ENCODE measurements around the gene C1QTNF5. TPM values are rescaled to one million over a fixed set of nuclear protein-coding genes. Genes with fewer than 3 reads are reported as not detected.

Gene C1QTNF5
- polyA plus RNA-seq, 6 donors from 2014 or later, result not detected

DNA sequence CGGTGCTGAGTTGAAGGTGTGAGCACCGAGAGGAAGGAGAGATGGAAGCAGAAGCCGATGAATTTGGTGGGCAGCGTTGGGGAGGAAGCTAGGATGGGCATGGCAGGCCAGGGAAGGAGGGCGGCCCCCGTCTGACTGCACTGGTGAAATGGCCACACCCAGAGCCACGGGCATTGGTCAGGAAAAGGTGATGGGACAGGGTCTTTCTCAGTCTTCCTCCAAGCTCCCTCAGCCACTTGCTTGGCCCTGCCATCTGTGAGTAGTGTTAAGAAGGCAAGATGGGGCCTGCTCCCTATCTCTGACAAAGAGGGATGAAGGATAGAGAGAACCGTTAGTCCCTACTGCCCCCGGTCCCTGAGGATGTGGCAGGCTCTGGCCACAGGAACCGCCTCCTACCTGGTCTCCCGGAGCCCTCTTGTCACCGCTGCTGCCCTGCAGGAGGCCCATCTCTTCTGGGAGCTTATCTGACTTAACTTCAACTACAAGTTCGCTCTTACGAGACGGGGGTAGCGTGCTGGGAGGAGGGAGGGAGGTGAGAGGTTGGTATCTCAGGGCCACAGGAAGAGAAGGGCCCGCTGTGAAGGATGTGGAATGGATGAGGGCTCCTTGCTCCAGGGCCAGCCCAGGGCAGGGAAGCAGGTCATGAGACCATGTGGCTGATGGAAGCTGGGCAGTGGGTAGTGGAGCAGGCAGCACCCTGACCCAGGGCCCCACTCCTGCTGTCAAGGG lies 30.6 kb downstream of the C1QTNF5 start:
- Mint-ChIP-seq H3K9me3 (no peaks in the 10 kb centered on the region), H3K4me1 (peaks cover 5 to 9% (median 7%) of the 10 kb centered on the region in 3 donors), H3K27ac (no peak overlapping the region), H3K4me3 (peak overlapping the region in 1 of 8 donors; percentile 34), H3K27me3 (peaks cover 3 to 19% (median 14%) of the 10 kb centered on the region in 3 donors), H3K36me3 (peaks cover 0 to 4% of the 10 kb centered on the region in 2 donors)
- ATAC-seq (ENCODE audit: low read depth in 2 of 2) (no peak), DNase-seq (no peak)

DNA sequence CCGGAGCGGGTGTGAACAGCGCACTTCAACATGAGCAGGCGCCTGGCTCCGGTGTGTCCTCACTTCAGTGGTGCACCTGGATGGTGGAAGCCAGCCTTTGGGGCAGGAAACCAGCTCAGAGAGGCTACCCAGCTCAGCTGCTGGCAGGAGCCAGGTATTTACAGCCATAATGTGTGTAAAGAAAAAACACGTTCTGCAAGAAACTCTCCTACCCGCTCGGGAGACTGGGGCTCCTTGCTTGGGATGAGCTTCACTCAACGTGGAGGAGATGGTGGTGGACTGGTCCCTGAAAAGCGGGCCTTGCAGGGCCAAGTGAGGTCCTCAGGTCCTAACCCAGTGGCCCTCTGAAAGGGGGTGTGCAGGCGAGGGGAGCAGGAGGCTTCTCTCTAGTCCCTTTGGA lies 31.3 kb downstream of the C1QTNF5 start:
- Mint-ChIP-seq H3K27me3 (peaks cover 0 to 12% (median 7%) of the 10 kb centered on the region in 3 donors), H3K9me3 (no peaks in the 10 kb centered on the region), H3K4me3 (peak overlapping the region in 1 of 8 donors; percentile 34), H3K4me1 (peaks cover 2 to 4% (median 4%) of the 10 kb centered on the region in 3 donors), H3K36me3 (peaks cover 0 to 8% of the 10 kb centered on the region in 2 donors), H3K27ac (no peak overlapping the region)
- ATAC-seq (ENCODE audit: low read depth in 2 of 2) (no peak), DNase-seq (no peak)

DNA sequence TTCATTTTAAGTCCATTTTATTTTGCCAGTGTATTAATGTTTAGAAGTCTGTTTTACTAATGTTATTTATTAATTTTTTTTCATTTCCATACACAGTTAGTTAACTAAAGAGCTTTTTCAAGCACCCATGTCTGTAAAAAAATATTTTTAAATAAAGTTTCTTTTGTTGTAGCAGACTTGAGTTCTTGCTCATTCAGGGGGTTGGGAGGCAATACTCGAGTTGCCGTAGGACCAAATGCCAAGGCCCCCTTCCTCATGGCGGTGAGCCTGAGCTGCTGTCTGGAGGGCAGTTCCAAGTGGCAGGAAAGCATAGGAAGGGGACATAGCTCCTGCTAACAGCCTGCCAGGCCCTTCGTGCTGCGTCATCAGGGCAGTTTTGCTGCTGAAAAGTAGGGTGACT lies 32.7 kb downstream of the C1QTNF5 start:
- Mint-ChIP-seq H3K4me1 (peaks cover 0 to 4% (median 0%) of the 10 kb centered on the region in 3 donors), H3K36me3 (peaks cover 12 to 22% of the 10 kb centered on the region in 2 donors), H3K4me3 (no peak overlapping the region), H3K27ac (no peak overlapping the region), H3K27me3 (peaks cover 0 to 7% (median 7%) of the 10 kb centered on the region in 3 donors), H3K9me3 (no peaks in the 10 kb centered on the region)
- no peak for DNase-seq
- ATAC-seq (ENCODE audit: low read depth in 2 of 2), result no peak

DNA sequence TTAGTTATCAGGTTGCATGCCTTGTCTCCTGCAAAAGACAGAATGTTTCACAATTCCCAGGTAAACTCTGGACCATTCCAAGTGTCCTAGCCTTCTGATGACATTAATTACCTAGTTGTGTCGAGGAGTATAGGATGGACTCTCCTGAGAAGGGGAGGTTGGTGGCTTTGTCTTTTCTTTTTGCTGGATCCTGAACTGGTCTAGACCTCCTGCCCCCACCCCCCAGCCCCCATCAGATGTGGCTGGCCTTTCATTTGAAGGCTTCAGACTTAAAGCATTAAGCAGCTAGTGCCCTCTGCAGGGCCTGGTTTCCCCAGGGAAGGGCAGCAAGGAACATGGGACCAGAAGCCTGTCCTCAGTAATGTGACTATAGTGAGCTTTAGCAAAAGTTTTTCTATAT lies 33.5 kb downstream of the C1QTNF5 start:
- Mint-ChIP-seq H3K4me3 (no peak overlapping the region), H3K27ac (no peak overlapping the region), H3K36me3 (peaks cover 19 to 26% of the 10 kb centered on the region in 2 donors), H3K27me3 (peaks cover 0 to 2% (median 1%) of the 10 kb centered on the region in 3 donors), H3K4me1 (peaks cover 0 to 4% (median 0%) of the 10 kb centered on the region in 3 donors), H3K9me3 (no peaks in the 10 kb centered on the region)
- DNase-seq, result no peak
- no peak for ATAC-seq (ENCODE audit: low read depth in 2 of 2)

DNA sequence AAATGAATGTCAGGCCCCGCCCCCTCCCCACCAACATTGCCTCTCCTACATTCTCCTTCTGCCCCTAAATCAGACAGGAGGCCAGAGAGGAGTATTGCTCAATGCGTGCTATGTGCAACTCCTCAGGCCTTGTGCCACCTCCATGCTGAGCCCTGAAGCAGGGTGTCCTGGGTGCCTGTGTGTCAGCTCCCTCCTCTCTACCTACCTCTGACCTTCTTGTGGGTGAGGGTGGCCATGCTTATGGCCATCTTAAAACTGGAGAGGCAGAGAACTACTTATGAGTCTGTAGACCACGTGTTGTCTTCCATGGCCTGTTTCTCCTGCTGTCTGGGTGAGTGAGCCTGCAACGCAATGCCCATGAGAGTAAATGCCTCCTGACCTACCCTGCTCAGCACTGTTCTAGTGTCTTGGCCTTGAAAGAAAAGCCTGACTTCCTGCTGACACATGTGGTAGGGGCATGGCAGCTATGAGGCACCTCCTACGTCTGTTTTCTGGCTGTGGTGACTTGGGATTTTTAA lies 34.3 kb downstream of the C1QTNF5 start:
- DNase-seq, result no peak
- H3K4me1 Mint-ChIP-seq, result peaks cover 0 to 4% (median 0%) of the 10 kb centered on the region in 3 donors
- peaks cover 24 to 26% of the 10 kb centered on the region in 2 donors for H3K36me3 Mint-ChIP-seq
- ATAC-seq (ENCODE audit: low read depth in 2 of 2), result no peak
- H3K27me3 Mint-ChIP-seq, result no peaks in the 10 kb centered on the region
- no peak overlapping the region for H3K4me3 Mint-ChIP-seq
- H3K27ac Mint-ChIP-seq, result peak overlapping the region in 2 of 6 donors; percentile 31 to 96
- no peaks in the 10 kb centered on the region for H3K9me3 Mint-ChIP-seq

DNA sequence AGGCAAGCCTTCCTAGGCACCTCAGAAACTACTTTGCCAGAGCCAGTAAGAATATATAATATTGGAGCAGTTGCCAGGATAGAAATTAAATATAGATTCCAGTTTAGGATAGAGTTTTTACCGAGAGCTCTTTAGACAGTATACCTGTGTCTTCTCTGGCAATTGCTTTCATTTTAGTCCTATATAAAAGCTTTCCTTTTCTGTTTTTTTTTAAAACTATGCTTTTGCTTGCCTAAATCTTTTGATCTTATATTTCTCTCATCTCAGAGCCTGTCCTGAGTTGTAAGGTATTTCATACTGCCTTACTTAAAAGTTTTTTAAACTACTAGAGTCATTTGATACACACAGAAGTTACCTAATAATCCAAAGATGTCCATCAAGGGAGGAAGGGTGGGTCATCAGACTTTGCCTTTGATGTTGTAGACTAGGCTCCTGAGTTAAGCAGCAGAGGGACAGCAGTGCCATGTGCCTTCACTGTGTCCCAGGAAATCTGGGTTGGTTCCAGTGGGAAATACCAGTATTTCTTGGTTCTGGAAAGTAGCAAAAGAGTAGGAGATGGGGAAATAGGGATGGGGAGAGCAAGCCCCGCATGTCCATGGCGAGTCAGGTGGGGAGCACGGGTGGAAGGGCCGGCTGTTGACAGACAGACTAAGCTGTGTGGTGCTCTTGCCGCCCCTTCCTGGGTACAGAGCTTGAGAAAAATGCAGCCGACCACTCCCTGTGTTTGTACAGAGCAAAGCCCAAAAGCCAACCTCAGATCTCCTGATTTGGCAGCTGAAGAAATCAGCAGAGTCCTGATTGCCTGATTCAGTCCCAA lies 34.9 kb downstream of the C1QTNF5 start:
- peaks cover 0 to 4% (median 0%) of the 10 kb centered on the region in 3 donors for H3K4me1 Mint-ChIP-seq
- peak overlapping the region in 2 of 6 donors; percentile 39 to 90 for H3K27ac Mint-ChIP-seq
- ATAC-seq (ENCODE audit: low read depth in 2 of 2) (no peak), DNase-seq (no peak)
- no peaks in the 10 kb centered on the region for H3K9me3 Mint-ChIP-seq
- no peaks in the 10 kb centered on the region for H3K27me3 Mint-ChIP-seq
- no peak overlapping the region for H3K4me3 Mint-ChIP-seq
- peaks cover 31 to 33% of the 10 kb centered on the region in 2 donors for H3K36me3 Mint-ChIP-seq

DNA sequence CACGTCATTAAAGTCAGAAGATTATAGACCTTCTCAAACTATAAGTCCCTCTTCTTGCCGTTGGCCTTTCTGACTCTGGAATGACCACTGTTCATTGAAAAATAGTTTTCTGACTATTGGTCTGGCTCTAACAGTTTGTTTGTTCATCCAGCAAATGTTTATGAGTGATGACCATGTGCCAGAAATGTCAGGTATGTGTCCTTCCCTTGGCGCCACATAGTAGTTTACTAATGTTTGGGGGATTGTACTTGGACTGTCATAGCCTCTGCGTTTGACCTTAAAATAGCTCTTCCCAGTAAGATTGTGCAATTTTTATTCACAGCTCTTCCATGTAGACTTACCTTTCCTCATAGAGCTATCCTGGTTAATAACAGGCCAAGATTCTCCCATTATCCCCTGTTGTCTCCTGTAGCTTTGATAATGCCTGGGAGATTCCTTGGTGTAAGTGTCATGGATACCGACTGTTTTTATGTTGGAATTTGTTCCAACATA lies 37.4 kb downstream of the C1QTNF5 start:
- Mint-ChIP-seq H3K9me3 (no peaks in the 10 kb centered on the region), H3K27ac (peak overlapping the region in 2 of 6 donors; percentile 35 to 64), H3K27me3 (no peaks in the 10 kb centered on the region), H3K4me1 (peaks cover 0 to 4% (median 0%) of the 10 kb centered on the region in 3 donors), H3K36me3 (peaks cover 45% of the 10 kb centered on the region in 2 donors), H3K4me3 (no peak overlapping the region)
- DNase-seq (no peak), ATAC-seq (ENCODE audit: low read depth in 2 of 2) (no peak)

DNA sequence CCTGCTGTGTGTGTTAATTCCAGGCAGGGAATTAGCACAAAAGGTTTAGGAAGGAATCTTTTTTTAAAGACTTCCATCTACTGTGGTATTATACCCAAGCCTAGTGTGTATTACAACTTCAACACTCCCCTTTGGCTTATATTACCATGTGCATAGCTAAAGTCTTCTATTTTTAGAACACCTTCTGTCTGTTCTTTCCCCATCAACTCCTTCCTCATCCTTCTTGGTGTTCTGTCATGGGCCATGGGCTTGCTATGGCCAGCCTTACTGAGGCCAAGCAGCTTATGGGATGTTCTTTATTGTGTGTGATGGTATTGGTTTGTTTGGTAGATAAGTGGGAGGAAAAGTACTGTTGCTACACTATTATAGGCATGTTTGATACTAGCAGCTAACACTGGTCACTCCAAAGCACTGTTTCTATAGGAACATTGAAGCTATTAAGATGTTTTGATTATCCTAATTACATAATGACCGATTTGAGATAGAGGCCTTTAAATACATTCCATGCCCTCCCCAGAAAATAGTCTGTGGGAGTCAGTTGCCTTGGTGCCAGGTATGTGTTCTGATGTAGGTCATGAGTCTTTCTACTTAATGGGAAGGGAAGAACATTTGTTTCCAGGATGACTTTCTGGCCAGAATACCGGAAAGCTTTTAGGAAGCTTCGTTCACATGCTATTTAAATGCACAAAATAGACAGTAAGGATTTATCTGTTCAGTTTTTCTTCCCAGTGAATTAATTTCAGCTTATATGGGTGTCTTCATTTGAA lies 40.3 kb downstream of the C1QTNF5 start:
- Mint-ChIP-seq H3K9me3 (no peaks in the 10 kb centered on the region), H3K27ac (no peak overlapping the region), H3K27me3 (no peaks in the 10 kb centered on the region), H3K4me1 (peaks cover 0 to 4% (median 0%) of the 10 kb centered on the region in 3 donors), H3K4me3 (no peak overlapping the region), H3K36me3 (peaks cover 50 to 62% of the 10 kb centered on the region in 2 donors)
- ATAC-seq (ENCODE audit: low read depth in 2 of 2) (no peak), DNase-seq (no peak)

DNA sequence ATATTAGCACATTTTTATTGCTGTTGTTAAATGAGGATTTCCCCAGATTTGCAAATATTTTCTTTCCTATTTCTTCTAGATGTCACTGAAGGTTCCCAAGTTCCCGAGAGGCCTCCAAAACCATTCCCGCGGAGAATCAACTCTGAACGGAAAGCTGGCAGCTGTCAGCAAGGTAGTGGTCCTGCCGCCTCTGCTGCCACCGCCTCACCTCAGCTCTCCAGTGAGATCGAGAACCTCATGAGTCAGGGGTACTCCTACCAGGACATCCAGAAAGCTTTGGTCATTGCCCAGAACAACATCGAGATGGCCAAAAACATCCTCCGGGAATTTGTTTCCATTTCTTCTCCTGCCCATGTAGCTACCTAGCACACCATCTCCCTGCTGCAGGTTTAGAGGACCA lies 41.3 kb downstream of the C1QTNF5 start:
- H3K9me3 Mint-ChIP-seq, result no peaks in the 10 kb centered on the region
- no peaks in the 10 kb centered on the region for H3K4me1 Mint-ChIP-seq
- no peak for ATAC-seq (ENCODE audit: low read depth in 2 of 2)

DNA sequence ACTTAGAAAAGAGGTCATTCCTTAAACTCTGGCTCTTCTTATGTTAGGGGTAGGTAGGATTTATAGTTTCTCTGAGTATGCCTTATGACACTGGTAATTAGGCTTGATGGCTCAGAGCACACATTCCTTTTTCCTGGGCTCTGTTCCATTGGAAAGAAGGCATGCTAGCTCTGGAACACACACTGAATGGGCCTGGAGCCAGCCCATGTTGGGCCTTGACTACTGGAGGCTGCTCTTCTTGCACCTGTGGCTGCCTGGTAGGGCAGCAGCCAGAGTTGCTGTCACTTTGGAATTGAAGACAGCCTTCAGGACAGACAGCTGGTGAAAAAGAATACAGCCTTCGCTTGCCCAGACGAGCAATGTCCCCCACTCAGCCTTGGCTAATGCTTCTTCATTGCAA lies 42.0 kb downstream of the C1QTNF5 start:
- no peaks in the 10 kb centered on the region for H3K27me3 Mint-ChIP-seq
- peak overlapping the region in 1 of 6 donors; percentile 24 for H3K27ac Mint-ChIP-seq
- H3K36me3 Mint-ChIP-seq, result peaks cover 36 to 57% of the 10 kb centered on the region in 2 donors
- ATAC-seq (ENCODE audit: low read depth in 2 of 2), result no peak
- H3K9me3 Mint-ChIP-seq, result no peaks in the 10 kb centered on the region
- H3K4me3 Mint-ChIP-seq, result no peak overlapping the region
- DNase-seq, result no peak
- no peaks in the 10 kb centered on the region for H3K4me1 Mint-ChIP-seq

More for the DNA sequence above, 41.3 kb downstream of the C1QTNF5 start:
- Mint-ChIP-seq H3K4me3 (no peak overlapping the region), H3K27ac (no peak overlapping the region), H3K36me3 (peaks cover 43 to 62% of the 10 kb centered on the region in 2 donors), H3K27me3 (no peaks in the 10 kb centered on the region)
- no peak for DNase-seq

DNA sequence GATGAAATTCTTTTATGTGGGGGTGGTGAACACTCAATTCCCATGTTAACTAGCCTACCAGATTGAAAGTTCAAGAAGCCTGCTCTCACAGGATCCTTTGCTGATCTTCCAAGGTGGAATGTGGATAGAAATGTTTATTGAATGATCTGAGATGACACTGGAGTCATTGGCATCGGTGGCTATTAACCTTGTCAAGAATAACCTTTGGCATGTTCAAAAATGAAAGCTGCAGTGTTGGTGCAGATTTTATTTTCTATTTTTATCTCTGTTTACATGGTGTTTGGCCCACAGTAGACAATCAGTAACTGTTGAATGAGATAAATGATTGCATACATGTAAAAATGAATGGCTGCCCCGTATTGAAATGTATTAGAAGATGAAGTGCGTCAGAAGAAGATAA lies 42.7 kb downstream of the C1QTNF5 start:
- peaks cover 28 to 49% of the 10 kb centered on the region in 2 donors for H3K36me3 Mint-ChIP-seq
- H3K4me1 Mint-ChIP-seq, result no peaks in the 10 kb centered on the region
- no peak overlapping the region for H3K27ac Mint-ChIP-seq
- no peaks in the 10 kb centered on the region for H3K9me3 Mint-ChIP-seq
- DNase-seq, result no peak
- no peaks in the 10 kb centered on the region for H3K27me3 Mint-ChIP-seq
- ATAC-seq (ENCODE audit: low read depth in 2 of 2), result no peak
- H3K4me3 Mint-ChIP-seq, result no peak overlapping the region

DNA sequence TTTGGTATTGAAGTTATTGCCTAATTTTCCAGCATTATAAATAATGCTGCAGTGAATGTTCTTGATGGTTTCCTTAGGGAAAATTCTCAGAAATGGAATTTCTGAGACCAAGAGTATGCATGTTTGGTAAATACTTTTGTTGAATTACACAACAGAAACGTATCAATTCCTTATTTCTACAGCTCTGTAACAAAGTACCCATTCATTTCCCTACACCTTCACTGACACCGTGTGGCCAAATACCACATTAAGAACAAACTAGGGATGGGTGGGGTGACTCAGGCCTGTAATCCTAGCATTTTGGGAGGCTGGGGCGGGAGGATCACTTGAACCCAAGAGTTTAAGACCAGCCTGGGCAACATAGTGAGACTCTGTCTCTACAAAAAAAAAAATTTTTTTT lies 45.5 kb downstream of the C1QTNF5 start:
- Mint-ChIP-seq H3K27ac (no peak overlapping the region), H3K27me3 (no peaks in the 10 kb centered on the region), H3K36me3 (peaks cover 17 to 27% of the 10 kb centered on the region in 2 donors), H3K4me1 (no peaks in the 10 kb centered on the region), H3K4me3 (no peak overlapping the region), H3K9me3 (peaks cover 0 to 7% (median 0%) of the 10 kb centered on the region in 7 donors)
- ATAC-seq (ENCODE audit: low read depth in 2 of 2), result no peak
- no peak for DNase-seq

DNA sequence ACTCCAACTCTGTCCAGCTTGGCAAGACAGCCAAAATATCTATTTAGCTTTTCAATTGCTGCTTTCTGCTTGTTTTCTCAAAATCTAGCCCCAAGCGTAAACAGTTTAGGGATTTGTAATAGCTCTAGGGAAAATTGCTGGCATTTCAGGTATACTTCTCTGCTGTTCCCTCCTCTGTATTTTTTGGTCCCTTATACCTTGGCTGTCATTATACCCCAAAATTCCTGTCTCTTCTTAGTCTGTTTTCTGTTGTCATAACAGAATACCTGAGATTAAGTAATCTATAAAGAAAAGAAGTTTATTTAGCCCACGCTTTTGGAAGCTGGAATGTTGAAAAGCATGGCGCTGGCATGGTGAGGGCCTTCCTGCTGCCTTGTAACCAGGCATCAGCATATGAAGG lies 47.2 kb downstream of the C1QTNF5 start:
- Mint-ChIP-seq H3K27ac (no peak overlapping the region), H3K4me3 (no peak overlapping the region), H3K4me1 (no peaks in the 10 kb centered on the region), H3K36me3 (peaks cover 8 to 18% of the 10 kb centered on the region in 2 donors), H3K9me3 (peaks cover 0 to 7% (median 0%) of the 10 kb centered on the region in 7 donors), H3K27me3 (no peaks in the 10 kb centered on the region)
- no peak for ATAC-seq (ENCODE audit: low read depth in 2 of 2)
- no peak for DNase-seq
